ENCODE data around the gene GPR62.

GPR62 gene

GRCh38 chr3:51938780-51939425 is 16.3 kb upstream of the GPR62 start:
- no peak for DNase-seq

DNA sequence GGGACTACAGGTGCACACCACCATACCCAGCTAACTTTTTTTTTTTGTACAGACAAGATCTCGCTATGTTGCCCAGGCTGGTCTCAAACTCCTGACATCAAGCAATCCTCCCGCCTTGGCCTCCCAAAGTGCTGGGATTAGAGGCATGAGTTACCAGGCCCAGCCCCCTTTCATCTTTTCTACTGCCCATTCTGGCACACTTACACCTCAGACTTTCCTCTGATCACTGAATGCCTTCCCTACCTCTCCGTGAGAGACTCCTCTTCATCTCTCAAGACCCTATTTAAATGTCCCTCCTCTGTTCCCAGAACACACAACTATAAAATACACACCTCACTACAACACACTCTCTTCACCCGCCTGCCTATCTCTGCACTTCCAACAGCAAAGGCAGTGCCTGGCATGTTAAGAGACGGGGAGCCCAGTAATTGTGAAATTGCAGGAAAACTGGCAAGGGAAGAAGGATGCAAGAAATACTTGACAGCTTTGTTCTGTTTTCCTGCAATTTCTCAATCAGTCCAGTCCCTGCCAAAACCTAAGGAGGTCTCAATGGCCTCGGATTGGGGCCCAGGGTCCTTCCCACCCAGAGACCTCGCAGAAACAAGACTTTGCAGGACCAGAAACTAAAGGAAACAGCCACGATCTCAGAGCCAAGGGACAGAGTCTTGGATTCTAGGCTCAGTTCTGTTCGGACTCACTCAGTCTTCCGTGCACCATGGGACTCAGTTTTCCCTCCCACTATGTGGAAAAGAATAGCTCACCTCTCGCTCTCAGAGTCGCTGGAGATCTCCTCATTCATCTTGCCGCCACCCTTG is 14.3 kb upstream of the GPR62 start:
- DNase-seq: no peak

- DNase-seq: no peak
Observed at GRCh38 chr3:51941463-51941797, 13.8 kb upstream of the GPR62 start.

DNA sequence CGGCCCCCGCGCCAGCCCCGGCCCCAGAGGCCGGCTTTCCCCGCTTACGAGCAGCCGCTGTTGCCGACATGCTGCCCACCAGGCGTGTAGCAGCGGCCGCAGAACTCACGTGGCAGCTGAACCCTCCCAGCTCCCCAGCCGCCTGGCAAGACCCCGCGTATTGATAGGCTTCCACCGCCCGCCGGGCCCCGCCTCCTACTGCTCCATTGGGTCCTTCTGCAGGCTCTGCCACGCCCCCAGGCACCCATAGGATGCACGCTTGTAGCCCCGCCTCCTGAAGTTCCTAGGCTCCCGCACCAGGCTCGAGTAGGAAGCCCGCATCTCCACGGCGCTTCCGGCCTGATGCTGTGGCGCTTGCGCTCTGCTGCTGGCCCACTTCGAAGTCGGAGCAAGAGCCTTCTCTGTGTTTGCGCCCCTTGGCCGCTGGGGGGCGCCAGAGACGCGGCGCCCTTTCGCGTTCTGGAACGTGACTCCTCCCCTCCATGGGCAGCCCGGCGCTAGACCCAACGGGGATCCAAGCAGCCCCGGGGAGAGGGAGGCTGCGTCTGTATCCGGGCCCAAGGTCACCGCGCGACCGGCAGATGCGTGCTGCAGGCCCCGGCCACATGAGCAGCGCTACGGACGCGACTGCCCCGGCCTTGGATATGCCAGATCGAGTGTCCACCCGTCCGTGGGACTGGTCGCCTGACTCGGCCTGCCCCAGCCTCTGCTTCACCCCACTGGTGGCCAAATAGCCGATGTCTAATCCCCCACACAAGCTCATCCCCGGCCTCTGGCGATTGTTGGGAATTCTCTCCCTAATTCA is 13.2 kb upstream of the GPR62 start, which contains the start of the genes PARP3 and RRP9:
TSS of gene PARP3 (plus strand) at position 566 of the 805 bp plus-strand sequence. CDS start 993 bp downstream, outside the sequence.
TSS of gene RRP9 (minus strand) at position 107 of the 805 bp plus-strand sequence. CDS start at position 70, 37 bp downstream.
- peak; percentile 100 for DNase-seq

GRCh38 chr3:51942603-51943450 is 12.4 kb upstream of the GPR62 start:
- DNase-seq: peak; percentile 67

DNA sequence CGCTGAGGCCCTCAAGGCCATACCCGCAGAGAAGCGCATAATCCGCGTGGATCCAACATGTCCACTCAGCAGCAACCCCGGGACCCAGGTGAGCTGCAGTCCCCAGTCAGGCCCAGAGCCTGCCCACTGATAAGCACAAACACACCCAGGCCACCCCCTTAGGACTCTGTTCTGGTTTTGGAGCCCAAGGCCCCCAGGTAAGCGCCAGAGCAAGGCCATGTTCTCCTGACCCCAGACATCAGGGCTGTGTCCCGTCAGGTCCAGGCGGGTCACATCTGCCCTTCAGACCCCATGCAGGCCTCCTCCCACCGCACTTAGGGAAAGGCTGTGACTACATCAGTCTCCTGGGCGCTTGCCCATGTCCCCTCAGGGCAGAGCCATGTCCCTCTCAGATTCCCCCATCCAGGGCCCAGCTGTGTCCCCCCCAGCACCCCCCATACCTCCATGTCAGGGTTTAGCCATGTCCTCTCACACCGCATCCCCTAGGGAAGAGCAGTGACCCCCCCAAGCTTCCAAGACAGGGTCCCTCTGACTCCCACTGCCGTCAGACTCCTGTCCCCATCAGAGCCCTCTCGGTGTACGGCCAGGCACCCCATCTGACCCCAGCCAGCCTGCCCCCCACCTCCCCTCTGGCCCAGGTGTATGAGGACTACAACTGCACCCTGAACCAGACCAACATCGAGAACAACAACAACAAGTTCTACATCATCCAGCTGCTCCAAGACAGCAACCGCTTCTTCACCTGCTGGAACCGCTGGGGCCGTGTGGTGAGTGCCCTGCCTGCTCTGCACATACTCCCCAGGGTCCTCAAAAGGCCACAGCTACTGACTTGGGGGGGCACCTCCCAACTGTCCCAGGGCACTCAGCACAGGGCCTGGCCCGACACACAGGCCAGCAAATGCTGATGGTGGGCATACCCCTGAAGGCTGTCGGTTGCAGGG is 11.5 kb upstream of the GPR62 start:
- DNase-seq: no peak

GRCh38 chr3:51944451-51945021 is 10.6 kb upstream of the GPR62 start:
- no peak for DNase-seq

DNA sequence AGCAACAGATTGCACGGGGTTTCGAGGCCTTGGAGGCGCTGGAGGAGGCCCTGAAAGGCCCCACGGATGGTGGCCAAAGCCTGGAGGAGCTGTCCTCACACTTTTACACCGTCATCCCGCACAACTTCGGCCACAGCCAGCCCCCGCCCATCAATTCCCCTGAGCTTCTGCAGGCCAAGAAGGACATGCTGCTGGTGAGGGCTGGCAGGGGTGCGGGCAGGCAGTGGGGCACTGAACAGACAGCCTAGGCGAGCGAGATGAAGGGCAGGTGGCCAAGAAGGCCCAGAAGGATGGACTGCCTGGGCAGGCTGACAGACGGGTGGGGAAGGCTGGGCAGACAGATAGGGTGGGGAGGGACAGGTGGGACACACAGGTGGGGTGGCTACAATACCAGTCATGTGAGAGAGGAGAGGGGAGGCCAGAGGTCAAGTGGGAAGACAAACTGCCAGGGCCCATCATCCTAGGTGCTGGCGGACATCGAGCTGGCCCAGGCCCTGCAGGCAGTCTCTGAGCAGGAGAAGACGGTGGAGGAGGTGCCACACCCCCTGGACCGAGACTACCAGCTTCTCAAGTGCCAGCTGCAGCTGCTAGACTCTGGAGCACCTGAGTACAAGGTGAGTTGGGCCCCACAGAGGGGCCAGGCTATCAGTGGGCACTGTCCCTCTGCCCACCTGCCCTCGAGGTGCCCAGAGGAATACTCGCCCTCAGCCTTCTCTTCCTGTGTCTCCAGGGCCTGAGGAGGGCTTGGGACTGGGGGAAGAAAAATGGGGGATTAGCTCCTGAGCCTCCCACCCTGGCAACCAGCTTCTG is 9.9 kb upstream of the GPR62 start:
- no peak for DNase-seq

DNA sequence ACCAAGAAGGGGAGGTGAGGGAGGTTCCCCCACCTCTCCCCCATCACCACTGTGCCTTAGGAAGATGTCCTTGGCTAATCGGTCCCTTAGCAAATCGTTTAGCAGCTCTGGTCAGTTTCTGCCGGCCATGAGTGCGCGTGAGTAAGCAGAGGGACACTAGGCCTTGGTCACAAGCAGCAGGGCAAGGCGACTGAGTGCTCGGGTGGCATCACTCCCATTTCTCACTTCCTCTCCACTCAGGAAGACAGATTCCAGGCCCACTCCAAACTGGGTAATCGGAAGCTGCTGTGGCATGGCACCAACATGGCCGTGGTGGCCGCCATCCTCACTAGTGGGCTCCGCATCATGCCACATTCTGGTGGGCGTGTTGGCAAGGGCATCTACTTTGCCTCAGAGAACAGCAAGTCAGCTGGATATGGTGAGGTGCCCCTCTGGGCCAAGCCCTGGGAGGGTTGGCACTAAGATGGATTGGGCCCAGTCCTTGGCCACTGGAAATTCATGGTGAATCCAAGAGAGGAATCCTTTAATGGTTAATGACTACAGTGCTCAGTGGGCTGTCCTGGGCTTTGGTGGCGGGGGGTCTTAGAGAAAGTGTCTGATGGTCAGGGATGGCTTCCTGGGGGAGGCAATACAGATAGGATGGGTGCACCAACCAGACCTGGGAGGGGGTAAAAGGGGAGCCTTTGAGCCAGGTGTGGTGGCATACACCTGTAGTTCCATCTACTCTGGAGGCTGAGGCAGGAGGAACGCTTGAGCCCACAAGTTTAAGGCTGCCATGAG is 9.1 kb upstream of the GPR62 start:
- DNase-seq: no peak

DNA sequence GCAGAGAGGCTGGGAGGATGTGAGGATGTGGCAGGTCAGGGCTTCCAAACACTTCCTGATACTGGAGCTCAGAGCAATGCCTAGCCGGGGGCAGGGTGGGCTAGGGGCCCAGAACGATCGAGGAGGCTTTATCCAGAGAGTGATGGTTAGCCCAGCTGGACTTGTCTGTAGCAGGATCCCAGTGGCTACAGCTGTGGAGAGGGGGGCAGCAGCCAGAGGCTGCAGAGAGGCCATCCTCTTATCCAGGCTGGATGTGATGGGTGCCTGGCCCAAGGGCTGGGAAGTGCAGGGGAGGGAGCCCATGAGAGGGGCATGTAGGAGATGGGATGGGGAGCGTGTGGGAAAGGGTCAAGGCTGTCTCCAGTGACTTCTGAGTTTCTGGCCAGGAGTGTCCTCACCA is 8.4 kb upstream of the GPR62 start:
- DNase-seq: no peak

- no peak for DNase-seq
Observed at GRCh38 chr3:51947215-51947900, 7.8 kb upstream of the GPR62 start.

DNA sequence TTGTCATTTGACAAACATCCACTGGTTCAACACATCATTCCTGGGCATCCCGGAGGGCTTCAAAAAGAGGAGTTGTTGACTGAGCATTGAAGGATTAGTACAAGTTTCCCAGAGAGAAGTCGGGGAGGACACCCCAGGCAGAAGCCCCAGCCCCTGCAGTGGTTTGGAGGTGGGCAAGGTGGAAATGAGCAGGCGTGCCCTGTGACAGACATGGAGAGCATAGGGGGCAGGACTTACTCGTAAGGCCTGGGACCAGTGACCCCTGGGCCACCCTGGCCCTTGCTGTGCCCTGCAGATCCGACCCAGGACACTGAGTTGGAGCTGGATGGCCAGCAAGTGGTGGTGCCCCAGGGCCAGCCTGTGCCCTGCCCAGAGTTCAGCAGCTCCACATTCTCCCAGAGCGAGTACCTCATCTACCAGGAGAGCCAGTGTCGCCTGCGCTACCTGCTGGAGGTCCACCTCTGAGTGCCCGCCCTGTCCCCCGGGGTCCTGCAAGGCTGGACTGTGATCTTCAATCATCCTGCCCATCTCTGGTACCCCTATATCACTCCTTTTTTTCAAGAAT is 7.1 kb upstream of the GPR62 start:
- no peak for DNase-seq

- DNase-seq: no peak
Observed at GRCh38 chr3:51949121-51949520, 6.1 kb upstream of the GPR62 start.

DNA sequence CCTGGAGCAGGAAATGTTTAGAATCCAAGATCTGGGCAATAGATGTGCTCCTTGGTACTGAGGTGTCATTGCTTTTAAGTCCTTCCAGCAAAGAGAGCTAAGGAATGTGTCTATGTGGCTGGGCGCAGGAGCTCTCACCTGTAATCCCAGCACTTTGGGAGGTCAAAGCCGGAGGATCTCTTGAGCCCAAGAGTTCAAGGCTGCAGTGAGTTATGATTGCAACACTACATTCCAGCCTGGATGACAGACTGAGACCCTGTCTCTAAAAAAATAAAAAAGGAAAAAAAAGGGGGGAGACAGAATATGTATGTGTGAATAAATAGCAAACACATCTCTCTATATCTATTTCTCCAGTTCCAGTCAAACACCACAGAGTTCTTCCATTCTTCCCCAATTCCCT is 4.3 kb upstream of the GPR62 start:
- no peak for DNase-seq

DNA sequence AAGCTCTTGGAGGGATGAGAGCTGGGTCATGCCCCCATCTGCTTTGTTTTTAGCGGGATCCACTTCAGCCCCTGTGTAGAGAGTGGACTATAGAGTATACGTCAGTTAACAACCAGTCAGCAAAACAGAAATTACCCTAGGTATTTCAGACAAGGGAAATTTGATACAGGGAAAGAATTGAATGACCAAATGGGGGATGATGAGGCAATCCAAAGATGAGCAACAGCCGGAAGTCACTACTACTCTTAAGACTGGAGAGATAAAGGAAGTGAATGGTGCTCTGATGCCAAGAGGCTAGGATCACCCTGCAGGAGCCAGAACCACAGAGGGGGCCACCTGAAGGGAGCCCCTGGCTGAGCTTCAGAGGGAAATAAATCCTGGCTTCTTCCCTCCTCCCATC is 1.7 kb upstream of the GPR62 start:
- no peak for DNase-seq

GRCh38 chr3:51954105-51954504 is 1.1 kb upstream of the GPR62 start:
- DNase-seq: no peak

- DNase-seq: no peak
Observed at GRCh38 chr3:51954713-51955112, 468 bp upstream of the GPR62 start.

Measured in hematopoietic multipotent progenitor cell treated with erythropoietin and hydrocortisone succinate and interleukin-3 and kit ligand, for 8 days (in vitro differentiated cells).